ENCODE results near the gene HIF1A. TPM values are rescaled to one million over a fixed set of nuclear protein-coding genes. Genes with fewer than 3 reads are reported as not detected.

The HIF1A gene
- total and polyA plus RNA-seq, 2 of the 13 experiments (the other 11 are each of a cell fraction or from before 2014, with no cell fraction given): 41.0 to 126 TPM

- TF ChIP-seq ZNF318 (CRISPR knock-in tag; IDR thresholded peaks at IDR 0.05) (0 out of 2 replicates have a peak, but pooled peaks have one; percentile 60), ATF2 (CRISPR knock-in tag; IDR thresholded peaks at IDR 0.05) (no peak), ZNF331 (CRISPR knock-in tag; IDR thresholded peaks at IDR 0.05) (peak; percentile 98), ZNF713 (CRISPR knock-in tag; IDR thresholded peaks at IDR 0.05) (no peak), KAT2B (IDR thresholded peaks at IDR 0.05; ENCODE audit: borderline replicate concordance, low read depth, low read length) (no peak), ZNF354B (CRISPR knock-in tag; IDR thresholded peaks at IDR 0.05) (no peak), HNF4A (CRISPR knock-in tag; IDR thresholded peaks at IDR 0.05) (no peak), ZNF839 (CRISPR knock-in tag; IDR thresholded peaks at IDR 0.05; ENCODE audit: borderline replicate concordance) (no peak), TEAD3 (CRISPR knock-in tag; optimal IDR thresholded peaks at IDR 0.05; ENCODE audit: borderline replicate concordance) (no peak), ASH2L (IDR thresholded peaks at IDR 0.05; ENCODE audit: insufficient read length, low read depth, low read length) (peak; percentile 64), PAF1 (CRISPR knock-in tag; IDR thresholded peaks at IDR 0.05) (no peak), SALL2 (CRISPR knock-in tag; IDR thresholded peaks at IDR 0.05) (no peak), HOXA3 (CRISPR knock-in tag; IDR thresholded peaks at IDR 0.05) (peak; percentile 36; the same call in 1 of the 2 replicates), HIC2 (CRISPR knock-in tag; IDR thresholded peaks at IDR 0.05; ENCODE audit: low read depth) (no peak), ZNF44 (CRISPR knock-in tag; IDR thresholded peaks at IDR 0.05) (no peak; the same call in 1 of the 2 replicates), HCFC1 (IDR thresholded peaks at IDR 0.05; ENCODE audit: low read depth, low read length) (no peak), ZNF570 (CRISPR knock-in tag; IDR thresholded peaks at IDR 0.05; ENCODE audit: borderline replicate concordance) (no peak), PAX8 (CRISPR knock-in tag; IDR thresholded peaks at IDR 0.05; ENCODE audit: borderline replicate concordance) (0 out of 2 replicates have a peak, but pooled peaks have one; percentile 19)
These were observed 66.9 kb downstream of the HIF1A start, which contains the start of gene SNAPC1 (continued) for GRCh38 chr14:61761959-61762786.

All from HepG2 (cell line).